GM19455 (cell line): Measurements from ENCODE around the gene PPARD.
"Not testable (repeated sequence)": the region's sequence is repeated elsewhere in the genome, so short reads cannot be mapped to it uniquely, and the experiment has no call there.

Experiments
- ATAC-seq: cut with Tn5 transposase; IDR thresholded peaks from one replicate; pipeline ENCODE4 v1.9.1; 2021; ENCODE audit not compliant: unreplicated experiment

The PPARD gene

DNA sequence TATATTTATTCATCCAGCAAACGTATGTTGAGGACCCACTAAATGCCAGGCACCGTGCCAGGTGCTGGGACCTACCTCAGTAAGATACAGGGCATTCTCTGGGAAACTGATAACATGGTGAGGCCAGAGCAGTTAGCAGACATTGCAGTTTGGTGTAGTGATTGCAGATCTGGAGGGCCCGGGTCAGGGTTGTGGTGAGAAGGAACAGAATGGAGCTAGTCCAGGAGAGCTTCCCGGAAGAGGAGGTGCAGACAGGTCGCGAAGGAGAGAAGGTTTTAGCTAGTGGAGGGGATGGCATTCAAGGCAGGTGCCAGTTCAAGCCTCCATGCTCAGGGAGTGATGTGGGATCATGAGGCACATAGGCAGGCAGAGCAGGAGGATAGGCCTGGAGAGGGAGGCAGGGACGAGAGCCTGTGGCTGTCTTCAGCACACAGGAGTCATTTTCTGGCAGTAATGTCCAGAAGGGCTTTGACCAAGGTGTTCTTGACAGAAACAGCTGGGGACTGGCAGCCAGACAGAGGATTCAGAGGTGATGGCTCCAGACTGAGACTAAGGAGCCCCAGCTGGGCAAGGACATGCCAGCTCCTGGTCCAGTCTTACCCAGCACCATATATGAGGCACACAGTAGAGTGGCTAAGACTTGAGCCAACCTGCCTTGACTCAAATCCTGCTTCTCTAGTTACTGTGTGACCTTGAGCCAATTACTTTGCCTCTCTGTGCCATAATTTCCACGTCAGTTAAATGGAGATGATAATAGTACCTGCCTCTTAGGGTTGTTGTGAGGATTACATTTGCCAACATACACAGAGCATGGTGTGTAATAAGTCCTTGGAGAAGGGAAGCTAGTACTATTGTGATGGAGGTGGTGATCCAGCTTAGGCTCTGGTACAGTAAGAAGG is 61.4 kb downstream of the PPARD start:
- ATAC-seq = no peak

DNA sequence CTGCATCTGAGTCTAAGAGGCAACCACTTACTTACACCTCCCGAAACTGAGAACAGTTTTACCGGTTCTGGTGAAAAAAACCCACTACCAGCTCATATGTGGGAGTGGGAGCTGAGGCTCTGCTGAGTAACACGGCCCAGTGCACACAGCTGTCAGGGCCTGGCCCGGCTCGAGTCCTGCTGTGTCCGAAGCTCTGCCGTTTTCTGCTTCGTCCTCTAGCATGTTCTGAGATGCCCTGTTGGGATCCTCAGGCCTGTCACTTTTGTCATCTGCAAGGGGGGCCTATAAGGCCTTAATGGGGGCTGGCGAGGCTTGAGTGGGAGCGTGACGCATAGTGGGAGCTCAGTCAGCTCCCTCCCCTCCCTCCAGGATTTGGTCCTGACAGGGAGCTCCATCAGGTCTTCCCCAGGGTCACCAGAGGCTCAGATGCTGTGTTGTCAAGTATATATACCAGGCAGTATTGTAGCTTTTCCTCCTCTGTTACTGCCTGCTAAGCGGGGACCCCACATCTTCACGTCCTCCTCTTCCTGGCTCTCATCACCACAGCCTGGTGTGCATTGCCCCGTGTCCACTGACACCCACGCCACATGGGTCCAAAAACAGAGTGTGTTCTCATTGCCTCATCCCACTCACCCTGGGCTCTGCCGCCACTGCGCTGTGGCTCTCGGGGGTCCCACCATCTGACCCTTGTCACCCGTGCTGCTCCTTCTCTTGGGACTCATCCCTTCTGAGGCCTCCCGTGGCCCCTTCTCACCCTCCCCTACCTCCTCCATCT is 64.5 kb downstream of the PPARD start:
- no peak for ATAC-seq

DNA sequence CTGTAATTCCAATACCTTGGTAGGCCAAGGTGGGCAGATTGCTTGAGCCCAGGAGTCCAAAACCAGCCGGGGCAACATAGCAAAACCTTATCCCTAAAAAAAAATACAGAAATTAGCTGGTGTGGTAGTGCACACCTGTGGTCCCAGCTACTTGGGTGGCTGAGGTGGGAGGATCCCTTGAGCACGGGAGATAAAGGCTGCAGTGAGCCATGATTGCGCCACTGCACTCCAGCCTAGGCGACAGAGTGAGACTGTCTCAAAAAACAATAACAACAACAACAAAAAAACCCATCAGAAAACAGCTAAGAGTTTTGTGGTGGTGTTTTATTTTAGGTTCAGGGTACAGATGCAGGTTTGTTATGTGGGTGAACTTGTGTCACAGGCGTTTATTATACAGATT is 66.9 kb downstream of the PPARD start:
- ATAC-seq = no peak

DNA sequence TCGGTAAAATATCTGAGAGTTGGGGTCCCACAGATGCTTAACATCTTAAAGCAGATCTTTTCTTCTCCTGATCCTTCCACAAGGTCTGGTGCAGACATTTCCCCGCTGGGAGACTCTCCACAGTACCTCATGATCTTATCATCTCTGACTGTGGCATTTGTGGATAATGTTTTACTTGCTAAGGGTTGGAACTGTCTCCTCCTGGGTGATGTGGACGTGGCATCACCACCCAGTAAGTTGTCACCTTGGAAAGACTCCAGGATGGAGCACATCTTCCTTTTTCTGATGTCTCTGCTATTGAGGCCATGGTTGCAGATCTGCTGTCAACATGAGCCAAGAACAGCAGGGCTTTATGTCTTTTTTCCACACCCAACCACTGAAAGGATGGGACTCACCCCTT is 67.8 kb downstream of the PPARD start:
- no peak for ATAC-seq

DNA sequence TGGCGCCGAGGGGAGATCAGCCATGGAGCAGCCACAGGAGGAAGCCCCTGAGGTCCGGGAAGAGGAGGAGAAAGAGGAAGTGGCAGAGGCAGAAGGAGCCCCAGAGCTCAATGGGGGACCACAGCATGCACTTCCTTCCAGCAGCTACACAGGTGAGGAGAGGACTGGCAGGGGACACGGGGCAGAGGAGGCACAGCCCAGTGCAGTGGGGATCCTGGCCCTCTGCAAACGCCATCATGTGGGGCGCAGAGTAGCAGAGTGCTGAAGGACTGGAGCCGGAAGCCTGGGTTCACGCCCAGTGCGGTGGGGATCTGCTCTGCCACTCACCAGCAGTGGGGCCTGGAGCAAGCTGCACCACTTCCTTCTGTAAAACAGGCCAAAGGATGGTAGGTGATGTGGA is 68.7 kb downstream of the PPARD start:
- no peak for ATAC-seq

GRCh38 chr6:35412102-35412501 is 69.7 kb downstream of the PPARD start:
- no peak for ATAC-seq

- no peak for ATAC-seq
Observed at GRCh38 chr6:35413911-35414310, 71.6 kb downstream of the PPARD start.

DNA sequence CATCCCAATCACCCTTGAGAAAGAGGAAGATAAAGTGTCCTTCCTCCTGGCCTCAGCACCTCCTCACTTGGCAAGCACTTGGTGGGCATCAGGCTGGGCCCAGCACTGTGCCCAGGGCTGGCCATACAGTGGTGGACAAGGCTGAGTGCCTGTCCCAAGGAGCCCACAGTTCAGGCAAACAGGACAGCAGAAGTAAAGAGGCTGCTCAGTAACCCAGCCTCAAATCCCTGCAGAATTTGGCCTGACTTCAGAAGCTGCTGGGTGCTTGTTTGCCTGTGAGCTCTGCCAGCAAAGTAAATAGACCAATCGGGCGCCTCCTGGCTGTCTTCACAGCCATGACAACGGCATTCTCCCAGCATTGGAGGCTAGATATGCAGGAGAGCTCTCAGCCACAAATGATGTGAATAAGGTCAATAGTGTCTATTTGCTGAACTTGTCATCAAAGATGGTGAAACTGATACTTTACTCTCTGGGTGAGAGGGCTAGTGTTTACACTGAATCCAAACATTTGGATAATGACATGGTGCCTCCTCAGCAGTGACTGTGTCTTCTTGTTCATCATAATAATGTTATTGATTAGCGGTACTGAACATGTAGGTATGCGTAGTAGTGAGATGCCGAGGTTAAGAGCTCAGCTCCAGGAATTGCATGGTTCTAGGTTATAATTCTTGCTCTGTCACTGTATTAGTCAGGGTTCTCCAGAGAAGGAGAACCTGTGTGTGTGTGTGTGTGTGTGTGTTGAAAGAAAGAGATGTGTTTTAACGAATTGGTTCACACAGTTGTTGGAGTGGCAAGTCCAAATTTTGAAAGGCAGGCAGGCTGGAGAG is 72.9 kb downstream of the PPARD start:
- no peak for ATAC-seq

- ATAC-seq = no peak
Observed at GRCh38 chr6:35417979-35418661, 75.8 kb downstream of the PPARD start.

- ATAC-seq = no peak
Observed at GRCh38 chr6:35419417-35419816, 77.1 kb downstream of the PPARD start.

- ATAC-seq = no peak
Observed at GRCh38 chr6:35419961-35420360, 77.6 kb downstream of the PPARD start.

DNA sequence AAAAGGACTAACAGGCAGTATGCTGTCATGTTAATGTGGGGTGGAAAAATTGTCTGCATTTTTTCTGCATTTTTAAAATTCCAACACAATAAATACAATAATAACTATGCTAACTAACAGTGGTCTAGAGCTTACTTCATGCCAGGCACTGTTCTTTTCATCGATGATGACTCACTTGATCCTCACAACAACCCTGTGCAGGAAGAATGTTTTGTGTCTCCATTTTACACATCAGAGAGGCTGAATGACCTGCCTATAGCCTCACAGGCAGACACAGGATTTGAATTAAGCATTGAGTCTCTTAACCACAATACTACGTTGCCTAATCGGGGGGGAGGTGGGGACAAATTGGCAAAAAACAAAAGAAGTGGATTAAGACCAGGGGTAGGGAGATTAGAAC is 82.9 kb downstream of the PPARD start:
- ATAC-seq = no peak

DNA sequence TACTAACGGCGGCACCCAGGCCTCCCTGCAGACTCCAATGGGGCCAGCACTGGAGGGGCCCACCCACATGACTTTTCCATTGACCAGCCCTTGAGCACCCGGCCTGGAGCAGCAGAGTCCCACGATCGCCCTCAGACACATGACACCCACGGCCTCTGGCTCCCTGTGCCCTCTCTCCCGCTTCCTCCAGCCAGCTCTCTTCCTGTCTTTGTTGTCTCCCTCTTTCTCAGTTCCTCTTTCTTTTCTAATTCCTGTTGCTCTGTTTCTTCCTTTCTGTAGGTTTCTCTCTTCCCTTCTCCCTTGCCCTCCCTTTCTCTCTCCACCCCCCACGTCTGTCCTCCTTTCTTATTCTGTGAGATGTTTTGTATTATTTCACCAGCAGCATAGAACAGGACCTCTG is 83.7 kb downstream of the PPARD start:
- ATAC-seq = no peak

- no peak for ATAC-seq
Observed at GRCh38 chr6:35427435-35427834, 85.1 kb downstream of the PPARD start.

- no peak for ATAC-seq
Observed at GRCh38 chr6:35427851-35428321, 85.5 kb downstream of the PPARD start.

- no peak for ATAC-seq
Observed at GRCh38 chr6:35428421-35429149, 86.2 kb downstream of the PPARD start.

DNA sequence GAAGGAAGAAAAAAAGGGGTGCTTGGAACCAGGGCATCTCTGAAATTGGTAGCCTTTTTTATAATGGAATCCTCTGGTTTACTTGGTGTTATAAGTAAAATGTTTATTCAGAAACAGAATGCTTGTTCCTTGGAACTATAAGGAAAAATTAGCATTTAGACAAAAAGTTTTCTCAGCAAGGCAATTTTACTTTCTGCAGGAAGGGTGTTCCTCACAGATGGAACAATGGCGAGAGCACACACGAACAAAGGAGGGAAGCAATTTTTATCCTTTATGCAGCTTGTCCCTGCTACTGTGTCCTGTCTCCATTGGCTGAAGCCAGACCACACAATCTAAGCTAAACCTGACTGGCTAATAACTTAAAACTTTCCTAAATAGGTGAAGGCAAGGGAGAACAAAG is 87.1 kb downstream of the PPARD start:
- ATAC-seq = no peak

- ATAC-seq = no peak
Observed at GRCh38 chr6:35432291-35432690, 89.9 kb downstream of the PPARD start.

DNA sequence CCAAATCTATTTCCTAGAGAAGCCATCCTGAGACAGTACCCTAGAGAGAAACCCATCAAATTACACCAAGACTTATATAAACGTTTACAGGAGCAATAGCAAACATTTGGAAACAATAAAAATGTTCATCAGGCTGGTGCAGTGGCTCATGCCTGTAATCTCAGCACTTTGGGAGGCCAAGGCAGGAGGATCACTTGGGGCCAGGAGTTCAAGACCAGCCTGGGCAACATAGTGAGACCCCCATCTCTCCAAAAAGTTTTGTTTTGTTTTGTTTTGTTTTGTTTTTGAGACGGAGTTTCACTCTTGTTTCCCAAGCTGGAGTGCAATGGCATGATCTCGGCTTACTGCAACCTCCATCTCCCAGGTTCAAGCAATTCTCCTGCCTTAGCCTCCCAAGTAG is 90.3 kb downstream of the PPARD start:
- ATAC-seq = not testable (repeated sequence)
